A673 (cell line): ENCODE measurements around the gene PXDC1. TPM values are rescaled to one million over a fixed set of nuclear protein-coding genes. Genes with fewer than 3 reads are reported as not detected.
"Not testable (repeated sequence)": the region's sequence is repeated elsewhere in the genome, so short reads cannot be mapped to it uniquely, and the experiment has no call there.

ENCODE experiments used
- BruUV-seq: library from RNA; stranded (reverse); fragments of 400-500 nt; replicated peaks from 2 replicates; lab custom pipeline; 2021; lab: Mats Ljungman, UMichigan
- CTCF ChIA-PET: fragments of 300-600 bp; sonication (Branson Sonifier 250); formaldehyde crosslinking; loops from one replicate; lab custom pipeline; 2022; ENCODE audit warnings: antibody characterized with exemption; lab: Charles Lee
- POLR2A ChIA-PET: fragments of 300-600 bp; sonication (Branson Sonifier 250); formaldehyde crosslinking; loops from one replicate; lab custom pipeline; 2022; ENCODE audit warnings: antibody characterized with exemption; ENCODE audit not compliant: low non-redundant PET; lab: Charles Lee
- DNase-seq: peaks from one replicate; pipeline ENCODE4 v3.0.0-alpha.2; 2015; ENCODE audit warnings: low spot score
- H3K27ac ChIP-seq: fragments of 200-600 bp; sonication (generic); 2 replicates; pipeline ENCODE4 v1.5.1; 2016; ENCODE audit warnings: mixed run types, low read depth, mild to moderate bottlenecking, mixed read lengths, antibody characterized with exemption, low read length; ENCODE audit not compliant: poor library complexity, severe bottlenecking
- H3K27me3 ChIP-seq: fragments of 200-600 bp; sonication (generic); replicated peaks from 2 replicates; pipeline ENCODE4 v1.6.1; 2017; ENCODE audit warnings: mixed run types, low read depth, mild to moderate bottlenecking, mixed read lengths, antibody characterized with exemption, low read length; ENCODE audit not compliant: insufficient read depth, poor library complexity
- H3K36me3 ChIP-seq: fragments of 200-600 bp; sonication (generic); 2 replicates; pipeline ENCODE4 v1.6.1; 2016; ENCODE audit warnings: mixed run types, mild to moderate bottlenecking, mixed read lengths, antibody characterized with exemption, low read length; ENCODE audit not compliant: insufficient read depth, poor library complexity, severe bottlenecking
- H3K4me1 ChIP-seq: fragments of 200-600 bp; sonication (generic); 2 replicates; pipeline ENCODE4 v1.6.1; 2017; ENCODE audit warnings: mixed run types, mild to moderate bottlenecking, mixed read lengths, antibody characterized with exemption, low read length; ENCODE audit not compliant: insufficient read depth, poor library complexity, severe bottlenecking
- H3K4me3 ChIP-seq: fragments of 200-600 bp; sonication (generic); 2 replicates; pipeline ENCODE4 v1.5.1; 2016; ENCODE audit warnings: low read depth, mixed run types, mild to moderate bottlenecking, mixed read lengths, low read length; ENCODE audit not compliant: poor library complexity, severe bottlenecking
- H3K9me3 ChIP-seq: fragments of 200-600 bp; sonication (generic); 2 replicates; pipeline ENCODE4 v1.6.1; 2016; ENCODE audit warnings: mixed run types, low read depth, mild to moderate bottlenecking, mixed read lengths, antibody characterized with exemption, low read length; ENCODE audit not compliant: poor library complexity, severe bottlenecking
- CTCF ChIP-seq: fragments of 300-800, 200-600 bp; sonication (generic); conservative IDR thresholded peaks from 2 replicates; pipeline ENCODE4 v1.5.1; 2017; ENCODE audit warnings: low read depth, mild to moderate bottlenecking, antibody characterized with exemption, low read length, moderate library complexity, mixed read lengths
- EZH2 ChIP-seq: fragments of 200-600 bp; sonication (generic); IDR thresholded peaks from 2 replicates; pipeline ENCODE4 v1.6.1; 2017; ENCODE audit warnings: borderline replicate concordance, low read depth, mild to moderate bottlenecking, mixed read lengths, antibody characterized with exemption, low read length; ENCODE audit not compliant: poor library complexity, severe bottlenecking
- intact Hi-C: fragments of 100-400 bp; cut with micrococcal nuclease; formaldehyde crosslinking; loops from one replicate; pipeline ENCODE4 v1.10.0; 2022; ENCODE audit not compliant: unreplicated experiment
- total RNA-seq: library from RNA; stranded (reverse); gene quantifications from 2 replicates; pipeline ENCODE4 v1.2.3, GENCODE V29; 2021

Gene PXDC1
- total RNA-seq, 1 experiment from 2014 or later = 5.2 TPM

- TF ChIP-seq CTCF = no peak
- TF ChIP-seq EZH2 = no peak
- H3K4me3 ChIP-seq = no peak overlapping the region
- no TSS peak for BruUV-seq
- H3K9me3 ChIP-seq = no peaks in the 10 kb centered on the region
- POLR2A ChIA-PET = no interaction called here
- CTCF ChIA-PET = no interaction called here
- no peak for DNase-seq
- intact Hi-C loops = loop anchor here (5.0 kb wide), 1 partner anchor 93 kb away; the partner anchor contains the start of gene FAM50B
- H3K27me3 ChIP-seq = no peaks in the 10 kb centered on the region
- no peak overlapping the region for H3K27ac ChIP-seq
- no peaks in the 10 kb centered on the region for H3K36me3 ChIP-seq
- peaks cover 15% of the 10 kb centered on the region for H3K4me1 ChIP-seq
Measured at GRCh38 chr6:3754776-3755175, 3.3 kb upstream of the PXDC1 start.

GRCh38 chr6:3754032-3754725, 2.7 kb upstream of the PXDC1 start:
- H3K27ac ChIP-seq, CTCF ChIA-PET, DNase-seq, H3K36me3 ChIP-seq, H3K27me3 ChIP-seq, H3K9me3 ChIP-seq, POLR2A ChIA-PET, H3K4me3 ChIP-seq, BruUV-seq: not testable (repeated sequence)
- intact Hi-C loops = loop anchor here (5.0 kb wide), 1 partner anchor 93 kb away; the partner anchor contains the start of gene FAM50B
- peaks cover 21% of the 10 kb centered on the region for H3K4me1 ChIP-seq

GRCh38 chr6:3753228-3753835, 1.8 kb upstream of the PXDC1 start:
- Histone ChIP-seq H3K36me3 (no peaks in the 10 kb centered on the region), H3K4me3 (no peak overlapping the region), H3K9me3 (no peaks in the 10 kb centered on the region), H3K27ac (no peak overlapping the region), H3K4me1 (peaks cover 29% of the 10 kb centered on the region), H3K27me3 (no peaks in the 10 kb centered on the region)
- TF ChIP-seq CTCF (no peak), EZH2 (no peak)
- BruUV-seq = no TSS peak
- ChIA-PET POLR2A (no interaction called here), CTCF (interaction anchor here (0.5 kb wide), 1 partner anchor 425 kb away, joined by 5 read pairs; no protein-coding TSS in a partner anchor)
- DNase-seq = no peak
- intact Hi-C loops = loop anchor here (5.0 kb wide), 1 partner anchor 94 kb away; the partner anchor contains the start of gene FAM50B
